Suprapubic skin (tissue), 4 donors: ENCODE measurements around the gene CCDC57.

Experiments
- CTCF ChIP-seq, 2 donors: fragments of 200-600 bp in 1 of 2; fragments of 450-650 bp in 1 of 2; sonication (generic) in 1 of 2; IDR thresholded peaks; one replicate each; pipeline ENCODE4 v1.5.1; 2016 to 2019; ENCODE audit warnings: antibody characterized with exemption in 2 of 2, mild to moderate bottlenecking in 1 of 2, moderate library complexity in 1 of 2
- POLR2A ChIP-seq, 2 donors: fragments of 450-650 bp; IDR thresholded peaks; one replicate each; pipeline ENCODE4 v1.6.1; 2017; ENCODE audit warnings: antibody characterized with exemption in 2 of 2, mild to moderate bottlenecking in 2 of 2, moderate library complexity in 2 of 2
- POLR2AphosphoS5 ChIP-seq, 3 donors: sonication (generic); formaldehyde crosslinking; IDR thresholded peaks; one replicate each; pipeline ENCODE4 v1.6.1; 2017; ENCODE audit warnings: antibody characterized with exemption in 3 of 3

- peak in 1 of 2 donors; percentile 25 for TF ChIP-seq CTCF (IDR thresholded peaks at IDR 0.05)
- peak in 1 of 3 donors; percentile 51 for TF ChIP-seq POLR2AphosphoS5 (IDR thresholded peaks at IDR 0.05)
- TF ChIP-seq POLR2A (IDR thresholded peaks at IDR 0.05): peak in 1 of 2 donors; percentile 38
Measured at GRCh38 chr17:82212331-82213250, at the start of gene CCDC57.
